GM21390 (cell line): Measurements from ENCODE around the gene CYFIP1.

Experiments used
- ATAC-seq: cut with Tn5 transposase; IDR thresholded peaks from one replicate; pipeline ENCODE4 v1.9.1; 2021; ENCODE audit not compliant: unreplicated experiment

The CYFIP1 gene

DNA sequence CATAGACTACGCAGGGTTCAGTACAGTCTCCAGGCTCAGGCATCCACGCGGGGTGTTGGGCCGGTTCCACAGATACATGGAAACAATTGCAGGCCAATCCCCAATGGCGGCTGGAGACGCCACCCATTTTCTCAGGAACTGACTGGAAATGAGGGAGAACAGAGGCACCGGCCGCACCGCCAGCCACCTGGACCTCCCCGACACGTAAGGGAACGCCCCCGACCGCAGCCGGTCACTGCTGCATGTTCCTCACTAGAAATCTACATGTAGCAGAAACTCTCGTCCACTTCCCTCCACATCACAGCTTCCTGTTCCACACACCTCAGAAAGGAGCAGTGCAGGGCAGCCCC, 29.2 kb downstream of the CYFIP1 start:
- no peak for ATAC-seq

DNA sequence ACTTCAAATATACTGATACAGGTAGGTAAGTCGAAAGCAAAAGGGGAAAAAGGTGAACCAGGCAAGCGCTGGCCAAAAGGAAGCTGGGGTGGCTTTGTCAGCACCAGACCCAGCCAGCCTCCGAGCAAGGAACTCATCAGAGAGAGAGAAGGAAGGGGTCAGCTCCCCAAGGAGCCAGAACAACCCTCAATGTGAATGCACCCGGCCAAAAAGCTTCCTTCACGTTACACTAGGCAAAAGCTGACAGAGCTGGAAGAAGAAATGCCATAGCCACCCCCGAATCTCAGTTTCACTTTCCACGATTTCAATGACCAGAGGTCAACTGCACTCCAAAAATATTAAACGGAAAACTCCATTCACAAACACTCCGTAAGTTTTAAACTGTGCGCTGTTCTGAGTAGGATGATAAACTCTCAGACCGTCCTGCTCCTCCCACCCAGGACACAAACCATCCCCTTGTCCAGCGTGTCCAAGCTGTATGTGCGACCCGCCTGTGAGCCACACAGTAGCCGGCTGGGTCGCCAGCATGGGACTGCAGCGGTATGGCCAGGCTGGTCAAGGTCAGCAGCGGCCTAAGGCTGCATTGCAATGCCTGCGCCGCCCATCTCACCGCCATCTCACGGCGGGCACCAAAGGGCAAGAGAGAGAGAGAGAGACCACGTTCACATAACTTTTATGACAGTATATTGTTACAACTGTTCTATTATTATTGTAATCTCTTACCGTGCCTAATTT, 29.7 kb downstream of the CYFIP1 start:
- ATAC-seq: no peak

DNA sequence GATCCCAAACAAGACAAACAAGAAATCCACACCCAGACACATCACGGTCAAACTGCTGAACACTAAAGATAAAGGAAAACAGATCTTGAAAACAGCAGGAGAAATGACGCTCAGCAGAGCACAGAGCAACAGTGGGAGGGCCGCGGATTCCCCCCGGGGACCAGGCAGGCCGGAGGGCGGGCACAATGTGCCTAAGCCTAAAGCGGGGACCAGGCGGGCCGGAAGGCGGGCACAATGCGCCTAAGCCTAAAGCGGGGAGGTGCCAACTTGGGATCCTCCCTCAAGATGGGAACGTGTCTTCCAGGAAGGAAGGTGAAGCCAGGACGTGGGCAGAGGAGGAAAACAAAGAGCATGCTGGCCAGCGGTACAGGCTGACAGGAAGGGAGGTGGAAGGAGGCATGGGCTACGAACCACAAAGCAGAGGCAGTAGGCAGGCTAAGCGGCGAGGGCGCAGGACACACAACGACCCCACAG, 31.1 kb downstream of the CYFIP1 start:
- peak; percentile 91 for ATAC-seq

DNA sequence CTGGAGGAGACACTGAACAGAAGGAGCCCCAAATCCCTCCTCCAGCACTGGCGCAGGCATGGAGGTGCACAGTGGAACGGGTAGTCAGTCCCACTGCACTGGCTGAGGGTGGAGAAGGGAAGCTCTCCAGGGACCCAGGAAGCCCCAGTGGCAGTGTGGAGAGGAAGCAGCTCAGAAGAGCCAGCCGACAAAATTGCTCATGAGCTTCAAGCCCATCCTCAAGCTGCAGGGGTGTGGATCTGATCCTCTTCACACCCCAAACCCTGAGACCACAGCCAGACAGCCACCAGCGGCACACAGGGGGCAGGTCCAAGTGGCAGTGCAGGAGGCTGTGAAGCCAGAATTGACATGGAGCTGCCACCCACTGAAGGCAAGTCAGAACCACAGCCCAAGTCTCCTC, 32.1 kb downstream of the CYFIP1 start:
- ATAC-seq: no peak

DNA sequence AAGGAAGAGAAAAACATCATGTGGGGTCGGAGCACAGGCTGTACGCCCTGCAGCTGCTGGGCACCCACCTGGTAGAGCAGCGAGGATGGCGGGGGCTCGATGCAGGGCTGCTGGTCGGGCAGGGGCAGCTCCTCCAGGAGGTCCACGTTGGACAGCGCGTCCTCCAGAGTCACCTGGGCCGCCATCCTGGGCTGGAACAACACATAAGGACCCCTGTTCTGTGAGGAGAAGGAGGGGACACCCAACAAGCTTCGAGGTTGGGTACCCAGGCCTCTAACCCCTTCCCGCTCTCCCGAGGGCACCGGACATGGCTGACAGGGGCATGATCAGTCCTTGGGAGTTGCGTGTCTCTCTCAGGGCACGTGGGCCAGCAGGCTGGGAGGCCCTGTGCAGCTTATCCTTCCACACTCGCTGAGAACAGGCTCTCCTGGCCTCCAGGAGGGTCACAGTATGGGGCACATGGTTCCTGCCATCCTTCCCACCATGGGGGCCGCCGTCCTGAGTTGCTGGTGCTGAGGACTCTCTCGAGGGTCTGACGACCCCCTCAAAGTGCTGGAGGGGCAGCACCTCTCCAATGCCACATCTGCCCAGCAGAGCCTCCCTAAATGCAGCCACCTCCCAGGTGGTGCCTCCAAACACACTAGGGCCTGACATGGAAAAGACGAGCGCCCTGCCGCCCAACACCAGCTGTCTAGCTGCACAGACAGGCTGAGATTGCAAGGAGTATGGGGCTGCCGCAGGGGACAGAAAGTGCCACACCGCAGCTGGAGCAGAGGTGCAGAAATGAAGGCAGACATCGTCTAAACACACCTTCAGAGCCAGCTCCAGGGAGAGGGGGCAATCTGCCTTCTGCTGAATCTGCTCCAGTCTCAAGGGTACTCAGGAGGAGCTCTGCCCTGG, 32.8 kb downstream of the CYFIP1 start:
- ATAC-seq: no peak

DNA sequence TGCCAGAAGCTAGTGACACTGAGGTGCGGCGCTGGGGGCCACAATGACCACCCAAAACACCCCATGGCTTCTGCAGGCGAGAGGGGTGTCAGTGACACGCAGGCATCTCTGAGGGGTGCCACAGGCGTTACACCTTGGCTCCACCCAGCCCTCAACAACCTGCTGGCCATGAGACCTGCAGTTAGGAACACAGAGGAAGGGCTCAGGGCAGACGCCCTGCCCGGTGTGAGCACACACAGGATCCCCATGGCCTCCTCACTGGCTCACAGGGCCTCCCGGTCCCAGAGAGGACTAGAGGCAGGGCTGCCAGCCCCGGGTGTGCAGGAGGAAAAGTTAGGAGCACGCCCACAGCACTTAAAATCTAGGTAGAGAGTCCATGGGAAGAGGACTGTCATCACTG, 35.1 kb downstream of the CYFIP1 start:
- ATAC-seq: no peak

DNA sequence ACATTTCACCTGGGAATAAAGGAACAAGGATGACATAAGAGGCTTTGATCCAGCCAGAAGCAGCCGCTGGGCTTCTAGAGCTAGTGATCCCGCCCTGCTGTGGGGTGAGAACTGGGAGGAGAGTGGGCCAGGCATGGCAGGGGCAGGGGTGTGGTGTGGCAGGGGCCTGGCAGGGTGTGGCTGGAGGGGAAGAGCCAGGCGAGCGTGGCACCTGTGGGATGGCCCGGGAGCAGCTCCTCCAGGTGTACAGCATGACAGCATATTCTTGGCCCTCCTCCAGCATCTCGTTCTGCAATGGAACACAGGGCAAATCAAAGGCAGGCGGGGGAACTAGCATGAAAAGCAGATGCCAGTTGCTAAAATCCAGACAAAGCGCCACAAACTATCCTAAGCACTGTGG, 35.5 kb downstream of the CYFIP1 start:
- ATAC-seq: no peak

DNA sequence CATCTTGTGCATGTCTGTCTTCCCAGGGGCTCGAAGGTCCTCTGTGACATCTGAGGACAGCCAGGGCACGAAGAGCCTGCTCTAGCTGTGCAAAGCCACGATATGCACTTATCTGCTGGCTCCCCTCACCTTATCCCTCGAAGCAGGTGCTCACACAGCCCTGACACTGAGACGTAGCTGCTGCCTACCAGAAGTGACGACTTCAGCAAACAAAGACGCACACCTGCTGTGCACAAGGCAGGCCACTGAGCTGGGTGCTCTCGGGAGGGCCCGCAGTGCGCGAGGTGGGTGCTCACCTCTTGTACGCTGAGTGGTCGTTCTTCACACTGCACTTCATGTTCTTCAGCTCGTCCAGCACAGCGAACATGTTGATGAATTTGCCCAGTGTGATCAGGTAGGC, 37.3 kb downstream of the CYFIP1 start:
- ATAC-seq: no peak

DNA sequence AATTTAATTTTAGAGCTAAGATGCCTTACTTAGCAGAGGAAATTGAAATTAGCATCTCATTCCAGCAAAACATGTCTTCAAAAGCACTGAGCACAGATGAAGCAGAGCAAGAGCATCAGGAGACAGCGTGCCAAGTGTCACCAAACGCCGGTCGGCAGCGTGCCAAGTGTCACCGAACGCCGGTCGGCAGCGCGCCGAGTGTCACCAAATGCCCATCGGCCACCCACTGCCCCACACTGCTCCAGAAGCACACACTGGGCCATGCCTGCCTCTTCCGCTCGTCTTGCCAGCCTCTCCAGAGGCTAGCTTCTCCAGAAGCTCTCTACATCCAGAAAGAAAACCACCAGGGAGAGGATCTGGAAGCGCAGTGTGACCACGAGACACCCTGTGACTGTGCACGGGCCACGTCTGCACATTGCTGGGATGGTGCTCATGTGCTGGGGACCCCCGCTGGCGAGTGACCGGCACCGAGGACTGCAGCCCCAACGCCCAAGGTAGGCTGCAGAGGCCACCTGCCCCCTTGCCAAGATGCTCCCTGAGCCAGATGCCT, 37.8 kb downstream of the CYFIP1 start:
- no peak for ATAC-seq

DNA sequence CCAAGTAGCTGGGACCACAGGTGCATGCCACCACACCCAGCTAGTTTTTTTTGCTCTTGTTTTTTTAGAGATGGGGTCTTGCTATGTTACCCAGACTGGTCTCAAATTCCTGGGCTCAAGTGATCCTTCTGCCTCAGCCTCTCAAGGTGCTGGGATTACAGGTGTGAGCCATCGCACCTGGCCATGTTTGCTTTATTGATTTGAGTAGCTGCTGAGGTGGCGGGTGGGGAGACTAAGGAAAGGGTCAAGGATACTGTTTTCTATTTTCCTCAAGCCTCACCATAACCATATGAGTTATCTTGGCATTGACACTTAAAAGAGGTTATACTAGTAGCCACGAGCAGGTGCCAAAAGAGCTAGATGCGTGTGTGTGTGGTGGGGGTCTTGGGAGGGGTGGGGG, 39.0 kb downstream of the CYFIP1 start:
- ATAC-seq: no peak

DNA sequence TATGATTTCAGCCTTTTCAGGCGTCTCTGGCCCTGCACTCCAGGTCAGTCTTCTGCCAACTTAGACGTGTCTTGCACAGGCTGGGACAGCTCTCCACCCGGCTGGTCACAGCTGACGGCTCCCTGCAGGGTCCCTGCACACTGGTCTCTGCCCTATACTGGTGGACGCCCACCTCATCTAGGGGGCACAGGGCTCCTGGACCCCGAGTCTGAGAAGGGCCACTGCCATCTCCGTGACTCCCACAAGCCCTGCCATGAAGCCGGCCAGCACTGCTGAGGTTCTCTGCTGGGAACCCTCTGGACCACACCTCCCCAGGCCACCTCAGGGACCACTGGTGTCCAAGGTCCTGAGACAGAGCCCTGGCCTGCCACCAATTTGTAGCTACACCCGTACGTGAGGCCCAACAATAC, 40.5 kb downstream of the CYFIP1 start:
- no peak for ATAC-seq

DNA sequence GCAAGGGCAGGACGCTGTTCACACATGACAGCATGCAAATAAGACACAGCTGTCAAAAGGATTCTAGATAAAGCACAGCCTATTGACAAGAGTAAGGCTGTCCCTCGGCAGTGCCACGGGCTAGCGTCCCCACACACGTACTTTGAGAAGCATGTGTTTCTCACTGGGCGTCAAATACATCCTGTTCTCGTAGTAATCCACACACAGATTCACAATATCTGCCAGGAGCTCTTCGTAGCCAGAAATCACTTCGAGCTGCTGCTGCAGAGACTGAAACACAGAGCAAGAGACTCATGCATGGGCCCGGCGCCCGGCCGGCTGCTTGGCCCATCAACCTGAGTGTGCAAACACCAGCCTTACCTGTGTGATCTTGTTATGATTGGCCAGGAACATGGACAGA, 41.1 kb downstream of the CYFIP1 start:
- no peak for ATAC-seq

DNA sequence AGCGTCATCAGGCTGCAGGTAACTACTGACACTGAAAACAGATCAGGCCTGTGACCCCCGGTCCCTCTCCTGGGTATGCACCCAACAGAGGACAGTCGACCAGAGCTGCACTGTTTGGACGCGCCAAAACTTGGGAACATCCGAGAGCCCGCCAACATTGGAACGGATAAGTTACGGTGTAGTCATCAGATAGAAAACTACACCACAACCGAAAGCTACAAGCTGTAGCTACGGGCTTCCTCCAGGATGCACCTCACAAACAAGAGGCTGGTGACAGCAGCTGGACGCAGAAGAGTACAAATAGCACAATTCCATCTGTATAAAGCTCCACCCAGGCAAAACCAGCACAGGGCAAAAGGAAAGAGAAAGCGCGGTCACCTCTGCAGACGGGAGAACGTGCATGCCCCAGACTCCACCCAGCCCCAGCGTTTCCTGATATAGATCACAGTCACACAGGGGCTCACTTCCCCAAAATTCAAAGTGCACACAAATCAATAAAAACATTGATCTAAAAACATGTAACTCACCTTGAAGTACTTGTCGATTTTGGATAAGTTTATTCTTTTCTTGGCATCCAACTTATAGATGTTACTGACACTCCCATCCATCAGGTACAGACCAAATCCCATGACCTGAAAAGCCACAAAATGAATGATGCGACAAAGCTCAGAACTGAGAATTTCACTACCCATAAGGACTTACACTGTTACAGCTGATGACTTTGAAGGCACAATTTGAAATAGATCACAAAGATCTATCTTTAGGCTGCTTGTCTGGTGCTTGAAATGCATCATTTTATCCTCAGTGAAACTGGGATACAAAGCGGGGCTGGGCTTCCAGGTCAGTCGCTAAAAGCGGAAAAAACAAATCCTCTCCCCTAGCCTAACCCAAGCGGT, 43.3 kb downstream of the CYFIP1 start:
- ATAC-seq: peak; percentile 92

DNA sequence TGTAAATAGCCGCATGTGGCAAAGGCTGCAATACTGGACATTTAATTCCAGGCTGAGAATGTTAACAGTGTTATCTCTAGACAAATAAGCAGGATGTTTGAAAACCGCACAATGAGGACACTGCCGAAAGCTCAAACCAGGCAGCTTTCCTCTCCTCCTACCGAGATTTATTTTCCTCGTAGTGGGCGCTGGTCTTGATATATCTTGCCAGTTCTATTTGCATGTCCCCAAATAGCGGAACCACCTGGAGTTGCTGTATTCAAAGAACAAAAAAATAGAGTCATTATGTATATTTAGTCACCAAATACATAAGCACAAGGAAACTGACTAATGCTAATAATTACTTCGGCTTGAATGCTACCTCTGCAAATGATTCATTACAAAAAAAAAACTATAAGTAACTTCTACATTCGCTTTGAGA, 46.5 kb downstream of the CYFIP1 start:
- ATAC-seq: no peak

DNA sequence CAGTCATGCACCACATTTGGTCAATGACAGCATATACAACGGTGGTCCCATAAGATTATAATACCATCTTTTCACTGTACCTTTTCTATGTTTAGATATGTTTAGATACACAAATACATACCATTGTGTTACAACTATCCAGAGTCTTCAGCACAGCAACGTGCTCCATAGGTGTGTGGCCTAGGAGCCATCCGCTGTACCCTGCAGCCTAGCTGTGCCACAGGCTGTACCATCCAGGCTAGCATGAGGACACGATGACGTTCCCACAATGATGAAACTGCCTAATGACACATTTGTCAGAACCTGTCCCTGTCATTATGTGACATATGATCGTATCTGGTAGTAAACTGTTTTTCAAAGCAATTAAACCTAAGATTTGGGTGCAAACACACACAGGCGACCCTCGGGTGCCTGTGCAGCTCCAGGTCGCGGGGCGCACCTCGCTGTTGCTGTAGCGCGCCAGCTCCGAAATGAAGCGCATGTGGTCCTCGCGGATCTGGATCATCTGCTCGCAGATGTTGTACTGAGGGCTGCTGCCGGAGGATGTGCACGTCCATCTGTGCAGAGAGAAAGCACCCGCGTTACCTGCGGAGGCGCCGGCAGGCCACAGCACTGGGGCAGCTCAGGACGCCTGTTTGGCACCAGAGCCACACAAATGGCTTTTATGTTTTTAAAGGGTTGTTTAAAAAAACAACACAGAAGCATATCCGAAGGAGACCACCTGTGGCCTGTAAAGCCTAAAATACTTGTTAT, 48.2 kb downstream of the CYFIP1 start:
- no peak for ATAC-seq

DNA sequence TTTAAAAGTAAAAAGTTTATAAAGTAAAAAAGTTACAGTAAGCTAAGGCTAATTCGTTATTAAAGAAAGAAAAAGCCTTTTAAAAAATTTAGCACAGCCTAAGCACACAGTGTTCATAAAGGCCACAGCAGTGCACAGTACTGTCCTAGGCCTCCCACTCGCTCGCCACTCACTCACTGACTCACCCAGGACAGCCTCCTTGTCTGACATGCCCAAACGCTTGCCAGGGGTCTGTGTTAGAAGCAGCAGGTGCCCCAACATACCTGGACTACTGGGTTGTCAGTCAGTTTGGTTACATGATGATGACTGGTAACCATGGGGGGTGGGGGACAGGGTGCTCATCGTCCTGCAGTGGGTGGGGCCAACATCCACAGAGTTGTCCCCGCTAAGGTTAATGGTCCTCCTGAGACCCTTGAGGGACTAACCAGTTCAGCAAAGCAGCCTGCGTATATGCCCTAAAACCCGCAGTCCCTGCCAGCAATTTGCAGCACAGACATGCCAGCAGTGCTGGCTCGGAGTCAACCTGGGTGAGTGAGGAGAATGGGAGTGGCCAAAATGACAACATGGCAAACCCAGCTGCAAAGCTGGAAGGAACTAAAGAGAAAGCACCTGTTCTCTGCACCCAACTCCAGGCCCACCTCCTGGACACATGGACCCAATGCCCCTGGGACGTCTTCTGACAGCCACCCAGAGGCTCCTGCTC, 49.2 kb downstream of the CYFIP1 start:
- no peak for ATAC-seq

DNA sequence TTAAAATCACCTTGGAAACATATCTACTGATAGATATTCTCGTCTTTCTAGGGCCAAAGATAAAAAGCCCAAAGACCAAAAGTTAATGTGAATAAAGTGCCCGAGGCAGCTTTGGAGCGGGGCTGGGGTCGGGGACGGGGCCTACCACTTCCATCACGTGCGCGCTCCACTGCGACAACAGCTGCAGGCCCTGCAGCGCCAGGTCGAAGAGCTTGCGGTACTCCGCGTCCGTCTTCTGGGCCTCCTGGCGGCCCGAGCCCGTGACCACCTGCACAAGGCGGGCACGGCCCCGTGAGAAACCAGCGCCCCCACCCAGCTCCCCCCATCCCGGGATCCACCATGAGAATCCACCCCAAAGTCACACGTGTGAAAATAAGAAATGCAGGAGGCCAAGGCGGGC, 52.4 kb downstream of the CYFIP1 start:
- no peak for ATAC-seq

DNA sequence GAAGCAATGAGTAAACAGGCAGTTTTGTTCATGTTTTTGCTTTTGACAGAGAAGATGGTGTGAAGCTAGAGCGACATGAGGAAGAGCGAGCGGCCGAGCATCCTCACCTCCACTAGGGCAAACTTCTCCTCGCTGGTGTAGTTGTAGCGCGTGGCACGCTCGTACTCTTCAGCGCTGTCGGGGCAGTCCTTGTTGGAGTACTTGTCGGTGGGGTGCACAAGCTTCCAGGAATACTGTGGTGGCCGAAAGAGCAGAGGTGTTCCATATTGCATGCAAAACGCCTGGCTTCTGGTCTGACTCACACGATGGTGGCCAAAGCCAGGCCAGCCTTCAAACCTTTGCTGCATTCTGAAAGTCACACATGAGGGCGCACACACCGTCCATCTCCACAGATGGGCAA, 54.3 kb downstream of the CYFIP1 start:
- ATAC-seq: no peak

DNA sequence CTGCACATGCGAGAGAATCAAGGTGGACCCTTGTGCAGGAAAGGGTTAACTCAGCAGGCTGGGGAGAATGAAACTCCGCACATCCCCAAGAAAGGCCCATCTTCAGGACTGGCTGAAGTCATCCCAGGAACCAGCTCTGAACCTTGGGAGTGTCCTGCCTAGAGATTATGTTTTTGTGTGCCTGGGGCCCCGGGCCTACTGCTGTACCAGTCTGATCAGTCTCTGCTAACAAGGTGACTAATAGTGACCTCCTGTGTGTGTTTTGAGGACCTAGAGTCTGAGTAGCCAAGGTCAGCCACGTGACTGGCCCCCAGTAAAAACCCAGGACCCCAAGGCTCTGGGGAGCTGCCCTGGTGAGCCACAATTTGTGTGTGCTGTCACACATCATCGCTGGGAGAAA, 58.2 kb downstream of the CYFIP1 start:
- no peak for ATAC-seq

DNA sequence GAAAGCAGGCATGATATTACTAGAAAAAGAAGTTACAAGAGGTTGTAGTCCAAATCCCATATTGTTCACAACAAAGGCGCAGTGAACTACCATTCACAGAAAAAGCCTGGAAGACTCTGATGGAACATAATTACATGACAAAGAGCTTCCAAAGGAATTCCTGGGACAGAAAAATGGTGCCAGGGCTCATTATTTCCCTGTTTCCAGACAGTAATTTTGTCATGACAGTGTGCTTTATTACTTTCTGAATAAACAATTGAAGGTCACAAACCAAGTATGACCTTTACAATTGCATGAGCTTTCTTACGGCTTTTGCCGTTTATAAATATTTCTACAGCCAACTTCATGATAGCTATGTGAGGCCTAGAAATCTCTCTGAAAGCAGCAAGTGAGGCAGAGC, 61.0 kb downstream of the CYFIP1 start:
- no peak for ATAC-seq
